Ishikawa (cell line): ENCODE results near the gene IMMP2L.

ENCODE experiments used
- CEBPB ChIP-seq: IDR thresholded peaks from 2 replicates; pipeline ENCODE4 v1.6.1; 2012
- CREB1 ChIP-seq: IDR thresholded peaks from 2 replicates; pipeline ENCODE4 v1.6.1; 2012; ENCODE audit warnings: low read depth
- EGR1 ChIP-seq: IDR thresholded peaks from 2 replicates; pipeline ENCODE4 v1.6.1; 2012
- EP300 ChIP-seq: IDR thresholded peaks from 2 replicates; pipeline ENCODE4 v1.6.1; 2012; ENCODE audit warnings: borderline replicate concordance
- FOXM1 ChIP-seq: IDR thresholded peaks from 2 replicates; pipeline ENCODE4 v1.6.1; 2012; ENCODE audit warnings: low read depth, borderline replicate concordance
- NFIC ChIP-seq: IDR thresholded peaks from 2 replicates; pipeline ENCODE4 v1.6.1; 2012
- RAD21 ChIP-seq: IDR thresholded peaks from 2 replicates; pipeline ENCODE4 v1.6.1; 2012; ENCODE audit warnings: low read depth
- TAF1 ChIP-seq: IDR thresholded peaks from 2 replicates; pipeline ENCODE4 v1.6.1; 2012; ENCODE audit warnings: low read depth, mild to moderate bottlenecking
- TCF12 ChIP-seq: IDR thresholded peaks from 2 replicates; pipeline ENCODE4 v1.6.1; 2012; ENCODE audit warnings: low read depth
- TEAD4 ChIP-seq: IDR thresholded peaks from 2 replicates; pipeline ENCODE4 v1.6.1; 2012
- USF1 ChIP-seq: IDR thresholded peaks from 2 replicates; pipeline ENCODE4 v1.6.1; 2012
- YY1 ChIP-seq: IDR thresholded peaks from 2 replicates; pipeline ENCODE4 v1.6.1; 2012; ENCODE audit warnings: low read depth
- ZBTB7A ChIP-seq: IDR thresholded peaks from 2 replicates; pipeline ENCODE4 v1.6.1; 2012; ENCODE audit warnings: low read depth
- TF ChIP-seq, protein P1 (sequence below): IDR thresholded peaks from 2 replicates; pipeline ENCODE4 v1.6.1; 2012; ENCODE audit warnings: low read depth, mild to moderate bottlenecking
- TF ChIP-seq, protein P2 (sequence below): IDR thresholded peaks from 2 replicates; pipeline ENCODE4 v1.6.1; 2012

The IMMP2L gene

GRCh38 chr7:111477462-111478225 lies 84.6 kb downstream of the IMMP2L start:
- no peak for TF ChIP-seq USF1
- TF ChIP-seq, protein P1, sequence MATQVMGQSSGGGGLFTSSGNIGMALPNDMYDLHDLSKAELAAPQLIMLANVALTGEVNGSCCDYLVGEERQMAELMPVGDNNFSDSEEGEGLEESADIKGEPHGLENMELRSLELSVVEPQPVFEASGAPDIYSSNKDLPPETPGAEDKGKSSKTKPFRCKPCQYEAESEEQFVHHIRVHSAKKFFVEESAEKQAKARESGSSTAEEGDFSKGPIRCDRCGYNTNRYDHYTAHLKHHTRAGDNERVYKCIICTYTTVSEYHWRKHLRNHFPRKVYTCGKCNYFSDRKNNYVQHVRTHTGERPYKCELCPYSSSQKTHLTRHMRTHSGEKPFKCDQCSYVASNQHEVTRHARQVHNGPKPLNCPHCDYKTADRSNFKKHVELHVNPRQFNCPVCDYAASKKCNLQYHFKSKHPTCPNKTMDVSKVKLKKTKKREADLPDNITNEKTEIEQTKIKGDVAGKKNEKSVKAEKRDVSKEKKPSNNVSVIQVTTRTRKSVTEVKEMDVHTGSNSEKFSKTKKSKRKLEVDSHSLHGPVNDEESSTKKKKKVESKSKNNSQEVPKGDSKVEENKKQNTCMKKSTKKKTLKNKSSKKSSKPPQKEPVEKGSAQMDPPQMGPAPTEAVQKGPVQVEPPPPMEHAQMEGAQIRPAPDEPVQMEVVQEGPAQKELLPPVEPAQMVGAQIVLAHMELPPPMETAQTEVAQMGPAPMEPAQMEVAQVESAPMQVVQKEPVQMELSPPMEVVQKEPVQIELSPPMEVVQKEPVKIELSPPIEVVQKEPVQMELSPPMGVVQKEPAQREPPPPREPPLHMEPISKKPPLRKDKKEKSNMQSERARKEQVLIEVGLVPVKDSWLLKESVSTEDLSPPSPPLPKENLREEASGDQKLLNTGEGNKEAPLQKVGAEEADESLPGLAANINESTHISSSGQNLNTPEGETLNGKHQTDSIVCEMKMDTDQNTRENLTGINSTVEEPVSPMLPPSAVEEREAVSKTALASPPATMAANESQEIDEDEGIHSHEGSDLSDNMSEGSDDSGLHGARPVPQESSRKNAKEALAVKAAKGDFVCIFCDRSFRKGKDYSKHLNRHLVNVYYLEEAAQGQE = no peak

DNA sequence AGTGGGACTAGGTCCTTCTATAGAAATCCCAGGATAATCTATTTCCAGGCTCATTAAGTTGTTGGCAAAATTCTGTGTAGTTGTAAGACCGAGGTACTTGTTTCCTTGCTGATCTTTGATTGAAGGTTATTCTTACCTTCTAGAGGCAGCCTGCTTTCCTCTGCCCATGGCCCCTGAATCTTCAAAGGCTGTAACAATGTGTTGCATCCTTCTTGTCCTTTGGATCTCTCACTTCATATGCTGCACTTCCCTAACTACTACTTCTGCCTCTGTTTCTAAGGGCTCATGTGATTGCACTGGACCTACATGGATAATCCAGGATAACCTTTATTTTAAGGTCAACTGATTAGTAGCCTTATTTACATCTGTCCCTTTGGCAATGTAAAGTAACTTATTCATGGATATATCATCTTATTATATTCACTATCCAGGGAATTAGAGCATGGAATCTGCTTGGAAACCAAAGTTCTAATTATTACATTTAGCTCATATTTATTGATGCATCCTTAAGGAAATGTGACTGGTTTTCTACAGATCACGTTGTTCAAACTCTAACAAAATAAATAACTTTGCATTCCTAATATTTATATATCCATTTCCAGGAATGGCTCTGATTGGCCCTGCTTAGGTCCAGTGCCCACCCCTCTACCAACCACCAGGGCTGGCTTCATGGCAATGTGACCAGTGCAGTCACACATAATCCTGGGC lies 85.6 kb downstream of the IMMP2L start:
- TF ChIP-seq, protein P2, sequence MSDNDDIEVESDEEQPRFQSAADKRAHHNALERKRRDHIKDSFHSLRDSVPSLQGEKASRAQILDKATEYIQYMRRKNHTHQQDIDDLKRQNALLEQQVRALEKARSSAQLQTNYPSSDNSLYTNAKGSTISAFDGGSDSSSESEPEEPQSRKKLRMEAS = no peak
- TF ChIP-seq ZBTB7A (no peak), RAD21 (no peak), EGR1 (no peak), USF1 (no peak), TAF1 (no peak), FOXM1 (no peak), TCF12 (no peak), EP300 (no peak), CEBPB (no peak), CREB1 (no peak), YY1 (no peak), NFIC (no peak), TEAD4 (no peak)
- TF ChIP-seq, protein P1 = no peak

- TF ChIP-seq NFIC (no peak), TCF12 (no peak), EGR1 (no peak), ZBTB7A (no peak), YY1 (no peak)
- TF ChIP-seq, protein P1 = no peak
- TF ChIP-seq, protein P2 = no peak
Measured at GRCh38 chr7:111475959-111476358, 86.3 kb downstream of the IMMP2L start.

GRCh38 chr7:111475419-111475748 lies 86.9 kb downstream of the IMMP2L start:
- TF ChIP-seq TAF1 (no peak), EP300 (no peak), ZBTB7A (no peak), TEAD4 (no peak)
